H1 (cell line): ENCODE results near the gene CDH7. TPM values are rescaled to one million over a fixed set of nuclear protein-coding genes. Genes with fewer than 3 reads are reported as not detected.

Experiments
- CTCF ChIA-PET: fragments of 300-600 bp; sonication (Branson Sonifier 250); formaldehyde crosslinking; loops from one replicate; lab custom pipeline; 2021; ENCODE audit not compliant: partially characterized antibody; lab: Charles Lee
- POLR2A ChIA-PET: fragments of 300-600 bp; sonication (Branson Sonifier 250); formaldehyde crosslinking; loops from one replicate; lab custom pipeline; 2021; ENCODE audit warnings: inconsistent platforms; ENCODE audit not compliant: partially characterized antibody; lab: Charles Lee
- DNase-seq, 2 experiments: peaks; one replicate each; pipeline versions ENCODE4 v3.0.0 to v3.0.0-alpha.2; 2010 to 2022; ENCODE audit warnings: low spot score in 2 of 2, low read depth in 1 of 2, mixed read lengths in 1 of 2
- FAIRE-seq: peaks from 2 replicates; lab custom pipeline; 2011; peaks lifted over from hg19 to GRCh38; lab: Jason Lieb, UNC
- H2AFZ ChIP-seq: 2 replicates; pipeline ENCODE4 v1.8.1; 2012; ENCODE audit warnings: low read length, inconsistent platforms
- H2AK5ac ChIP-seq: 2 replicates; pipeline ENCODE4 v1.6.1; 2013; ENCODE audit warnings: low read depth, low read length
- H2BK120ac ChIP-seq: replicated peaks from 2 replicates; pipeline ENCODE3; 2013; ENCODE audit warnings: low read depth, low read length, inconsistent platforms
- H2BK12ac ChIP-seq: 2 replicates; pipeline ENCODE4 v1.6.1; 2013; ENCODE audit warnings: low read depth, low read length
- H2BK15ac ChIP-seq: 2 replicates; pipeline ENCODE4 v1.6.1; 2013; ENCODE audit warnings: low read length
- H2BK20ac ChIP-seq: 2 replicates; pipeline ENCODE4 v1.6.1; 2013; ENCODE audit warnings: low read length
- H2BK5ac ChIP-seq: 2 replicates; pipeline ENCODE4 v1.6.1; 2013; ENCODE audit warnings: low read depth, low read length
- H3K14ac ChIP-seq: 2 replicates; pipeline ENCODE4 v1.6.1; 2013; ENCODE audit warnings: inconsistent platforms; ENCODE audit not compliant: insufficient read length
- H3K18ac ChIP-seq: 2 replicates; pipeline ENCODE4 v1.6.1; 2013; ENCODE audit warnings: low read length; ENCODE audit errors: extremely low read depth
- H3K23ac ChIP-seq: 2 replicates; pipeline ENCODE4 v1.6.1; 2013; ENCODE audit warnings: inconsistent platforms; ENCODE audit not compliant: insufficient read length
- H3K23me2 ChIP-seq: 2 replicates; pipeline ENCODE4 v1.6.1; 2013; ENCODE audit warnings: low read depth, low read length
- H3K27ac ChIP-seq: 2 replicates; pipeline ENCODE4 v1.6.1; 2011; ENCODE audit warnings: low read depth, low read length, inconsistent platforms
- H3K27me3 ChIP-seq, 4 experiments: replicated peaks in 1 of 4; 1 replicate in 1 of 4; 2 replicates in 3 of 4; pipeline versions ENCODE4 v1.6.1 to v1.8.1; 2011 to 2013; ENCODE audit warnings: low read length in 3 of 4, mild to moderate bottlenecking in 3 of 4, inconsistent platforms in 2 of 4, mixed read lengths in 2 of 4, moderate library complexity in 1 of 4; ENCODE audit not compliant: control insufficient read depth in 3 of 4, insufficient read depth in 3 of 4; ENCODE audit errors: extremely low read depth in 1 of 4
- H3K36me3 ChIP-seq, 4 experiments: 2 replicates each; pipeline versions ENCODE4 v1.6.1 to v1.8.1; 2011 to 2013; ENCODE audit warnings: mild to moderate bottlenecking in 4 of 4, low read length in 3 of 4, moderate library complexity in 2 of 4, control low read depth in 1 of 4, inconsistent platforms in 1 of 4; ENCODE audit not compliant: insufficient read depth in 4 of 4, control insufficient read depth in 2 of 4
- H3K4ac ChIP-seq: replicated peaks from 2 replicates; pipeline ENCODE3; 2013; ENCODE audit warnings: low read length, low read depth, mixed read lengths, inconsistent platforms; ENCODE audit not compliant: insufficient read length
- H3K4me1 ChIP-seq, 4 experiments: replicated peaks in 1 of 4; 1 replicate in 1 of 4; 2 replicates in 3 of 4; pipeline versions ENCODE4 v1.6.1 to v1.8.1; 2011 to 2013; ENCODE audit warnings: low read length in 3 of 4, inconsistent platforms in 2 of 4, mixed read lengths in 1 of 4; ENCODE audit not compliant: insufficient read depth in 4 of 4, control insufficient read depth in 3 of 4
- H3K4me2 ChIP-seq, 2 experiments: 2 replicates each; pipeline versions ENCODE4 v1.6.1 to v1.8.1; 2011 to 2013; ENCODE audit warnings: low read depth in 2 of 2, low read length in 2 of 2, control low read depth in 1 of 2, inconsistent platforms in 1 of 2, mild to moderate bottlenecking in 1 of 2; ENCODE audit not compliant: insufficient read depth in 1 of 2
- H3K4me3 ChIP-seq, 4 experiments: fragments of 200-600, 300-600 bp in 1 of 4; sonication (generic), shearing (Covaris generic), sonication (Bioruptor Twin) in 1 of 4; 2 replicates each; pipeline versions ENCODE4 v1.5.1 to v1.8.1; 2011 to 2016; ENCODE audit warnings: low read length in 4 of 4, low read depth in 3 of 4, control low read depth in 2 of 4, inconsistent platforms in 2 of 4, mild to moderate bottlenecking in 2 of 4, mixed read lengths in 1 of 4, moderate library complexity in 1 of 4; ENCODE audit not compliant: insufficient read depth in 2 of 4; ENCODE audit errors: extremely low read depth in 1 of 4
- H3K56ac ChIP-seq: replicated peaks from 2 replicates; pipeline ENCODE3; 2013; ENCODE audit warnings: low read depth, mild to moderate bottlenecking, mixed read lengths, low read length, inconsistent platforms; ENCODE audit not compliant: insufficient read length
- H3K79me1 ChIP-seq: 2 replicates; pipeline ENCODE4 v1.6.1; 2013; ENCODE audit warnings: low read depth, low read length, control low read depth
- H3K79me2 ChIP-seq, 2 experiments: 2 replicates each; pipeline versions ENCODE4 v1.6.1 to v1.8.1; 2012 to 2013; ENCODE audit warnings: low read length in 2 of 2, mild to moderate bottlenecking in 2 of 2, inconsistent platforms in 1 of 2; ENCODE audit not compliant: insufficient read depth in 2 of 2, control insufficient read depth in 1 of 2
- H3K9ac ChIP-seq, 4 experiments: replicated peaks in 1 of 4; 1 replicate in 1 of 4; 2 replicates in 3 of 4; pipeline versions ENCODE4 v1.6.1 to v1.8.1; 2011 to 2013; ENCODE audit warnings: low read depth in 3 of 4, low read length in 3 of 4, control low read depth in 2 of 4, mild to moderate bottlenecking in 2 of 4, moderate library complexity in 2 of 4, inconsistent platforms in 1 of 4; ENCODE audit errors: extremely low read depth in 1 of 4
- H3K9me3 ChIP-seq, 2 experiments: 2 replicates each; pipeline versions ENCODE4 v1.6.1 to v1.8.1; 2012 to 2013; ENCODE audit warnings: mild to moderate bottlenecking in 2 of 2, moderate library complexity in 2 of 2, control low read depth in 1 of 2, inconsistent platforms in 1 of 2, low read depth in 1 of 2, low read length in 1 of 2, mixed read lengths in 1 of 2; ENCODE audit not compliant: insufficient read depth in 2 of 2
- H4K20me1 ChIP-seq, 2 experiments: replicated peaks in 1 of 2; 2 replicates each; pipeline versions ENCODE3 to v1.8.1; 2011 to 2013; ENCODE audit warnings: inconsistent platforms in 2 of 2, low read length in 2 of 2, mild to moderate bottlenecking in 1 of 2; ENCODE audit not compliant: insufficient read depth in 2 of 2, control insufficient read depth in 1 of 2
- H4K5ac ChIP-seq: 2 replicates; pipeline ENCODE4 v1.6.1; 2013; ENCODE audit warnings: low read length, low read depth, mixed read lengths, inconsistent platforms; ENCODE audit not compliant: insufficient read length
- H4K8ac ChIP-seq: 2 replicates; pipeline ENCODE4 v1.8.0; 2013; ENCODE audit warnings: mild to moderate bottlenecking, moderate library complexity, low read length, inconsistent platforms; ENCODE audit not compliant: insufficient read depth; ENCODE audit errors: extremely low read depth
- H4K91ac ChIP-seq: replicated peaks from 2 replicates; pipeline ENCODE3; 2013; ENCODE audit warnings: low read length, mixed read lengths, inconsistent platforms; ENCODE audit not compliant: insufficient read length
- CBX8 ChIP-seq: fragments of 300-800, 300-1000 bp; sonication (generic); IDR thresholded peaks from 2 replicates; pipeline ENCODE4 v1.7.1; 2016; ENCODE audit warnings: low read depth, low read length, borderline replicate concordance
- FOSL1 ChIP-seq: IDR thresholded peaks from 2 replicates; pipeline ENCODE4 v1.6.1; 2011; ENCODE audit warnings: mild to moderate bottlenecking, low read depth, low read length, moderate library complexity; ENCODE audit not compliant: insufficient read depth
- HDAC2 ChIP-seq, 2 experiments: fragments of 300-600 bp in 1 of 2; sonication (generic) in 1 of 2; IDR thresholded peaks; 2 replicates each; pipeline ENCODE4 v1.6.1; 2011 to 2012; ENCODE audit warnings: low read depth in 2 of 2, low read length in 2 of 2, mild to moderate bottlenecking in 2 of 2, moderate library complexity in 2 of 2, borderline replicate concordance in 1 of 2, inconsistent platforms in 1 of 2
- JUN ChIP-seq: IDR thresholded peaks from 2 replicates; pipeline ENCODE4 v1.6.1; 2011; ENCODE audit warnings: low read depth, mild to moderate bottlenecking, improper control_type of control experiment, low read length
- RFX5 ChIP-seq: IDR thresholded peaks from 2 replicates; pipeline ENCODE4 v1.6.1; 2011; ENCODE audit warnings: low read depth, low read length, improper control_type of control experiment, borderline replicate concordance
- WGBS, 2 experiments: shearing (Covaris generic) in 1 of 2; methylation state at CpG; one replicate each; pipeline versions ENCODE4 v1.1.6 to v1.1.7; 2013 to 2015; ENCODE audit warnings: low lambda C conversion rate in 2 of 2, mixed read lengths in 2 of 2, inconsistent platforms in 1 of 2, low coverage in 1 of 2, missing lambda C conversion rate in 1 of 2; ENCODE audit not compliant: insufficient replicate concordance in 2 of 2, insufficient coverage in 1 of 2, insufficient read length in 1 of 2; ENCODE audit errors: extremely low coverage in 1 of 2, missing lambda C conversion rate in 1 of 2; 5-methylcytosine and 5-hydroxymethylcytosine counted together
- polyA plus RNA-seq, 7 experiments: library from polyadenylated mRNA; depleted of rRNA in 3 of 7; stranded (reverse) in 5 of 7; unstranded in 2 of 7; fragments of >200 nt in 5 of 7; fragments of 200-250 nt in 2 of 7; gene quantifications; 1 replicate in 5 of 7; 2 replicates in 1 of 7; 4 replicates in 1 of 7; pipeline versions ENCODE4 v1.2.1 to v1.2.3, GENCODE V29; 2011 to 2013; ENCODE audit warnings: missing spikeins in 2 of 7, mixed read lengths in 2 of 7
- total RNA-seq: library from RNA; stranded (reverse); fragmentation: NEBNext Ultra II Directional; extraction: Animal tissue kit (Norgen Biotek cat#: 25700); gene quantifications from 2 replicates; pipeline ENCODE4 v1.2.1, GENCODE V29; 2021

Gene CDH7
- total and polyA plus RNA-seq, 2 of the 8 experiments (the other 6 are each of a cell fraction or from before 2014, with no cell fraction given): 1.00 to 1.5 TPM

- peak overlapping the region; percentile 36 to 91 (median 63) for H3K4me3 ChIP-seq
- no peak overlapping the region for H2BK15ac ChIP-seq
- FAIRE-seq (no peak), DNase-seq (no peak)
- H3K9me3 ChIP-seq: no peaks in the 10 kb centered on the region
- no peak overlapping the region for H3K23ac ChIP-seq
- no peak overlapping the region for H2AK5ac ChIP-seq
- peak overlapping the region in 1 of 4 experiments; percentile 4; a peak in 1 of 7 replicates for H3K9ac ChIP-seq
- peaks cover 9 to 28% (median 14%) of the 10 kb centered on the region in 4 experiments for H3K27me3 ChIP-seq
- TF ChIP-seq RFX5 (no peak), FOSL1 (no peak), JUN (no peak), HDAC2 (IDR thresholded peaks at IDR 0.05; ENCODE audit: borderline replicate concordance in 1 of 2, low read depth in 2 of 2, low read length in 2 of 2) (0 out of 4 replicates have a peak, but pooled peaks of 1 of the 2 experiments have one; percentile 35), CBX8 (no peak)
- H2AFZ ChIP-seq: peak overlapping the region; percentile 64; the same call in 1 of the 2 replicates
- no peak overlapping the region for H3K56ac ChIP-seq
- H2BK120ac ChIP-seq: no peak overlapping the region
- H3K14ac ChIP-seq: no peak overlapping the region
- ChIA-PET POLR2A (interaction anchor here (0.6 to 0.7 kb wide), 2 partner anchors 27 to 1477 kb away, joined by 3 read pairs; no protein-coding TSS in a partner anchor), CTCF (interaction anchor here (0.6 to 1.5 kb wide), 2 partner anchors 23 to 142 kb away, joined by 4 to 7 read pairs; no protein-coding TSS in a partner anchor)
- no peak overlapping the region for H4K91ac ChIP-seq
- H3K36me3 ChIP-seq: no peaks in the 10 kb centered on the region
- H3K4me1 ChIP-seq: peaks cover 0 to 9% (median 3%) of the 10 kb centered on the region in 4 experiments; a peak in 4 of 7 replicates
- no peaks in the 10 kb centered on the region for H3K79me1 ChIP-seq
- no peak overlapping the region; the same call in 1 of the 2 replicates for H3K18ac ChIP-seq
- H3K27ac ChIP-seq: no peak overlapping the region
- 13% methylated on average over 8 of the region's 8 CpGs; no CpG with 5 or more reads in 1 of the 2 experiments for WGBS, 2 experiments
- no peaks in the 10 kb centered on the region for H3K79me2 ChIP-seq
- no peak overlapping the region for H2BK12ac ChIP-seq
- peak overlapping the region; percentile 64 to 98 for H3K4me2 ChIP-seq
- peaks cover 11% of the 10 kb centered on the region; the same call in 1 of the 2 replicates for H3K23me2 ChIP-seq
- no peak overlapping the region for H3K4ac ChIP-seq
- no peak overlapping the region for H2BK20ac ChIP-seq
- no peak overlapping the region for H4K5ac ChIP-seq
- no peak overlapping the region for H2BK5ac ChIP-seq
- H4K8ac ChIP-seq: no peak overlapping the region
- no peaks in the 10 kb centered on the region for H4K20me1 ChIP-seq
These were observed 971 bp upstream of the CDH7 start for GRCh38 chr18:65749841-65750240.
